ENCODE data around the gene GALNT10.
"Not testable (repeated sequence)": the region's sequence is repeated elsewhere in the genome, so short reads cannot be mapped to it uniquely, and the experiment has no call there.

The GALNT10 gene, protein sequence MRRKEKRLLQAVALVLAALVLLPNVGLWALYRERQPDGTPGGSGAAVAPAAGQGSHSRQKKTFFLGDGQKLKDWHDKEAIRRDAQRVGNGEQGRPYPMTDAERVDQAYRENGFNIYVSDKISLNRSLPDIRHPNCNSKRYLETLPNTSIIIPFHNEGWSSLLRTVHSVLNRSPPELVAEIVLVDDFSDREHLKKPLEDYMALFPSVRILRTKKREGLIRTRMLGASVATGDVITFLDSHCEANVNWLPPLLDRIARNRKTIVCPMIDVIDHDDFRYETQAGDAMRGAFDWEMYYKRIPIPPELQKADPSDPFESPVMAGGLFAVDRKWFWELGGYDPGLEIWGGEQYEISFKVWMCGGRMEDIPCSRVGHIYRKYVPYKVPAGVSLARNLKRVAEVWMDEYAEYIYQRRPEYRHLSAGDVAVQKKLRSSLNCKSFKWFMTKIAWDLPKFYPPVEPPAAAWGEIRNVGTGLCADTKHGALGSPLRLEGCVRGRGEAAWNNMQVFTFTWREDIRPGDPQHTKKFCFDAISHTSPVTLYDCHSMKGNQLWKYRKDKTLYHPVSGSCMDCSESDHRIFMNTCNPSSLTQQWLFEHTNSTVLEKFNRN

DNA sequence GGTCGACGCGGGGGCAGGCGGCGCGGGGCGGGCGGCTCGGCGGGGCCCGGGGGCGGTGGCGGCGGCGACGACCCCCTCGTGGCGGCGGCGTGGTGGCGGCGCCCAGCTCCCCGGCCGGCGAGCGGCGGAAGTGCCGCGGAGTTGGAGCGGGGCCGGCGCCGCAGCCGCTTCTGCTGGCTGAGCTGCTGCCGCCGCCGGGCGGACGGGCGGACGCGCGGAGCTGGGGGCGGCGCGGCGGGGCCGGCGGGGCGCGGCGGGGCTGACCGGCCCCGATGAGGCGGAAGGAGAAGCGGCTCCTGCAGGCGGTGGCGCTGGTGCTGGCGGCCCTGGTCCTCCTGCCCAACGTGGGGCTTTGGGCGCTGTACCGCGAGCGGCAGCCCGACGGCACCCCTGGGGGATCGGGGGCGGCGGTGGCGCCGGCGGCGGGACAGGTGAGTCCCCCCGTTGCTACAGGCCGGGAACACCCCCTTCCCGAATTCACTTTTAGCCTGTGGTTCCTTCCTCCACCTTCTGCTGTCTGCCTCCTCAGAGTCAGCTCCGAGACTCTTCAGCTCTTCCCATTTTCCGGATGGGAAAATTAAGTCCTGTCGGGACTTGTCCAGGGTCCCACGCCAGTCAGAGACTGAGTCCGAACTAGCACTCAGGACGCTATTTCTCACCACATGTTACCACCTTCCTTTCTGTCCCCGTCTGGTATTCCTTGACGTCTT lies at the start of gene GALNT10:
Gene GALNT10 (plus strand): TSS at position 139 of the 710 bp plus-strand sequence. CDS start 134 bp downstream, at position 273.
- H3K27me3 ChIP-seq (ENCODE audit: control insufficient read depth, insufficient read depth, low read length): peaks cover 47% of the 10 kb centered on the region
- peak within 1 kb of the TSS; percentile 80 for H3K9ac ChIP-seq (ENCODE audit: low read length)
- H3K4me3 ChIP-seq (ENCODE audit: low read depth, low read length): peak within 1 kb of the TSS; percentile 77
- peaks cover 50% of the 10 kb centered on the region for H3K4me1 ChIP-seq (ENCODE audit: control insufficient read depth, insufficient read depth, low read length)
- H3K36me3 ChIP-seq (ENCODE audit: control insufficient read depth, insufficient read depth, low read length): no peaks in the 10 kb centered on the region
- no peaks in the 10 kb centered on the region for H3K9me3 ChIP-seq (ENCODE audit: control insufficient read depth, insufficient read depth, low read depth, low read length)
- H3K27ac ChIP-seq (ENCODE audit: low read depth, low read length): no peak within 1 kb of the TSS

- no peaks in the 10 kb centered on the region for H3K9me3 ChIP-seq (ENCODE audit: control insufficient read depth, insufficient read depth, low read depth, low read length)
- H3K36me3 ChIP-seq (ENCODE audit: control insufficient read depth, insufficient read depth, low read length): no peaks in the 10 kb centered on the region
- no peak overlapping the region for H3K27ac ChIP-seq (ENCODE audit: low read depth, low read length)
- H3K27me3 ChIP-seq (ENCODE audit: control insufficient read depth, insufficient read depth, low read length): no peaks in the 10 kb centered on the region
- no peak overlapping the region for H3K4me3 ChIP-seq (ENCODE audit: low read depth, low read length)
- peaks cover 8% of the 10 kb centered on the region; the same call in 1 of the 2 replicates for H3K4me1 ChIP-seq (ENCODE audit: control insufficient read depth, insufficient read depth, low read length)
- no peak overlapping the region for H3K9ac ChIP-seq (ENCODE audit: low read length)
These were observed 48.8 kb upstream of the GALNT10 start for GRCh38 chr5:154141745-154142221.

DNA sequence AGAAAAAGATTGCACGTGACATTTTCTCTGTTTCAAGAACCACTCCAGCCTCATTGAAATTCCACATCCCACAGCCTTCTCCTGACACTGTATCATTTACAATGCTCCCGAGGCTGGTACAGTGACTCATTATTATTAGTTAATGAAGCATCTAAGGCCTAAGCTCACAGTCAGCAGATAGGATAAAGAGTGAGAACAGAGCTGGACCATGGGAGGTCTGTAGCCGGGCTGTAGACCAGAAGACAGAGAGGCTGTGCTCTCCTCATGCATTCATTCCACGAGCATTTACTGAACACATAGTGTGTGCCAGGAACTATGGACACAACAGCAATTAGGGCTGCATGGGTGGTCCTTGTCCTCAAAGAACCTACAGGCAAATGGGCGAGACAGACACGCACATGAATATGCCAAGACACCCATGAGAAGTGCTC lies 47.3 kb upstream of the GALNT10 start:
- Histone ChIP-seq H3K9ac (ENCODE audit: low read length) (no peak overlapping the region), H3K4me3 (ENCODE audit: low read depth, low read length) (no peak overlapping the region), H3K4me1 (ENCODE audit: control insufficient read depth, insufficient read depth, low read length) (peaks cover 8% of the 10 kb centered on the region; the same call in 1 of the 2 replicates), H3K36me3 (ENCODE audit: control insufficient read depth, insufficient read depth, low read length) (no peaks in the 10 kb centered on the region), H3K27me3 (ENCODE audit: control insufficient read depth, insufficient read depth, low read length) (no peaks in the 10 kb centered on the region), H3K27ac (ENCODE audit: low read depth, low read length) (no peak overlapping the region), H3K9me3 (ENCODE audit: control insufficient read depth, insufficient read depth, low read depth, low read length) (no peaks in the 10 kb centered on the region)

DNA sequence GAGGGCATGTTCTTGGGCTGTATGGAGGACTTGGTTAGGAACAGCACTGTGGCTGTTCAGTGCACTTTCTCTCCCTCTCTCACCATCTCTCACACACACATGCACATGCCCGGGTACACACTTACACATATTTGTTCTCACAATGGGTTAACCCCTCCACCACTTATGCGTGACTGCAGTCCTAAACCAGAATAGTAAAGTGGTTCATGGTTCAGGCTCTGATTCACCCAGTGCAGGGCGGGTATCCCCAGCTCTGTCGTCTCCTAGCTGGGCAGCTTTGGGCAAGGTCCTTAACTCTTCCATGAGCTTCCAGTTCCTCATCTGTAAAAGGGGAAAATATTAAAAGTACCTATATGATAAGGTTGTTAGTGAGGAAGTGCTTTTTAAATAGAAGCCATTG lies 45.3 kb upstream of the GALNT10 start:
- Histone ChIP-seq H3K4me3 (ENCODE audit: low read depth, low read length) (no peak overlapping the region), H3K36me3 (ENCODE audit: control insufficient read depth, insufficient read depth, low read length) (no peaks in the 10 kb centered on the region), H3K9me3 (ENCODE audit: control insufficient read depth, insufficient read depth, low read depth, low read length) (no peaks in the 10 kb centered on the region), H3K27me3 (ENCODE audit: control insufficient read depth, insufficient read depth, low read length) (no peaks in the 10 kb centered on the region), H3K4me1 (ENCODE audit: control insufficient read depth, insufficient read depth, low read length) (no peaks in the 10 kb centered on the region; the same call in 1 of the 2 replicates), H3K9ac (ENCODE audit: low read length) (no peak overlapping the region), H3K27ac (ENCODE audit: low read depth, low read length) (no peak overlapping the region)

GRCh38 chr5:154146409-154146808 lies 44.1 kb upstream of the GALNT10 start:
- Histone ChIP-seq H3K36me3 (ENCODE audit: control insufficient read depth, insufficient read depth, low read length) (no peaks in the 10 kb centered on the region), H3K9ac (ENCODE audit: low read length) (no peak overlapping the region), H3K27me3 (ENCODE audit: control insufficient read depth, insufficient read depth, low read length) (no peaks in the 10 kb centered on the region), H3K27ac (ENCODE audit: low read depth, low read length) (no peak overlapping the region), H3K9me3 (ENCODE audit: control insufficient read depth, insufficient read depth, low read depth, low read length) (no peaks in the 10 kb centered on the region), H3K4me3 (ENCODE audit: low read depth, low read length) (no peak overlapping the region), H3K4me1 (ENCODE audit: control insufficient read depth, insufficient read depth, low read length) (no peaks in the 10 kb centered on the region; the same call in 1 of the 2 replicates)

- H3K4me1 ChIP-seq (ENCODE audit: control insufficient read depth, insufficient read depth, low read length): no peaks in the 10 kb centered on the region
- no peak overlapping the region for H3K27ac ChIP-seq (ENCODE audit: low read depth, low read length)
- no peak overlapping the region for H3K9ac ChIP-seq (ENCODE audit: low read length)
- no peaks in the 10 kb centered on the region for H3K36me3 ChIP-seq (ENCODE audit: control insufficient read depth, insufficient read depth, low read length)
- H3K9me3 ChIP-seq (ENCODE audit: control insufficient read depth, insufficient read depth, low read depth, low read length): no peaks in the 10 kb centered on the region
- no peaks in the 10 kb centered on the region for H3K27me3 ChIP-seq (ENCODE audit: control insufficient read depth, insufficient read depth, low read length)
- no peak overlapping the region for H3K4me3 ChIP-seq (ENCODE audit: low read depth, low read length)
These were observed 42.9 kb upstream of the GALNT10 start for GRCh38 chr5:154147666-154148065.

DNA sequence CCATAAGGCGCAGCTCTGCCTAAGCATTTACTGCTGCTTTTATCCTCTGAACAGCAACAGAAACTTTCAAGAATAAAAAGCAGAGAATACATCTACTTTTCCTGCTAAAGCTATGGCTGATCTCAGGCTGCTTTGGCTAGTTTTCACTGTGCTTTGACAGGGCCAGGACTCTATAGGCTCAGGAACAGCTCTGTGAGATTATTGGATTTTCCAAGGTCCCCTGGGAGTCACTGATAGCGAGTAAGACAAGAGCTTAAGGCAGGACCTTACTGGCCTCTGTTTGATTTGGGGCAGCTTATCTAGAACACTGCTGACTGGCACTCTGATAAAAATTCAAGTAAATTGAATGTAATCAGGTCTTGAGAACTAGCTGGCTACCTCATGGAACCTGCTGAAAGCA lies 40.1 kb upstream of the GALNT10 start:
- not testable (repeated sequence) for H3K4me3 ChIP-seq (ENCODE audit: low read depth, low read length); H3K36me3 ChIP-seq (ENCODE audit: control insufficient read depth, insufficient read depth, low read length); H3K9ac ChIP-seq (ENCODE audit: low read length); H3K27ac ChIP-seq (ENCODE audit: low read depth, low read length); H3K27me3 ChIP-seq (ENCODE audit: control insufficient read depth, insufficient read depth, low read length); H3K9me3 ChIP-seq (ENCODE audit: control insufficient read depth, insufficient read depth, low read depth, low read length); H3K4me1 ChIP-seq (ENCODE audit: control insufficient read depth, insufficient read depth, low read length)

GRCh38 chr5:154157483-154158378 lies 32.8 kb upstream of the GALNT10 start:
- no peaks in the 10 kb centered on the region for H3K36me3 ChIP-seq (ENCODE audit: control insufficient read depth, insufficient read depth, low read length)
- no peaks in the 10 kb centered on the region for H3K27me3 ChIP-seq (ENCODE audit: control insufficient read depth, insufficient read depth, low read length)
- H3K4me1 ChIP-seq (ENCODE audit: control insufficient read depth, insufficient read depth, low read length): no peaks in the 10 kb centered on the region
- H3K27ac ChIP-seq (ENCODE audit: low read depth, low read length): no peak overlapping the region
- H3K9ac ChIP-seq (ENCODE audit: low read length): no peak overlapping the region
- no peaks in the 10 kb centered on the region for H3K9me3 ChIP-seq (ENCODE audit: control insufficient read depth, insufficient read depth, low read depth, low read length)
- H3K4me3 ChIP-seq (ENCODE audit: low read depth, low read length): no peak overlapping the region

- H3K27me3 ChIP-seq (ENCODE audit: control insufficient read depth, insufficient read depth, low read length): no peaks in the 10 kb centered on the region
These were observed 32.2 kb upstream of the GALNT10 start for GRCh38 chr5:154158379-154158737.

DNA sequence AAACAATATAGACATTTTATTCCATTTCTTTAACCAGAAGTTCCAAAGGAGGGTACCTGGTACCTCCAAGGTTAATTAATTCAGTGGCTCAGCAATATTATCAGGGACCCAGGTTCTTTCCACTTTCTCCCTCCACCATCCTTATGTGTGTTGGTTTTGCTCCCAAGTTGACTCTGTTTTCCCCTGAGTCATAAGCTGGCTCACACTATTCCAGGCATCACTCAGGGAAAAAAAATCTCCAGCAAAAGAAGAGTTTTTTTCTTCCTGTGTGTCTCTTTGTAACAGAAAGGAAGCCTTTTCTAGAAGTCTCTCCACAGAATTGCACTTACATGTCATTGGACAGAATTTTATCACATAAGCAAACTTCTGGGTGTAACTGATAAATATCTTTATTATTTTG lies 31.2 kb upstream of the GALNT10 start:
- no peak overlapping the region for H3K4me3 ChIP-seq (ENCODE audit: low read depth, low read length)
- no peak overlapping the region for H3K27ac ChIP-seq (ENCODE audit: low read depth, low read length)
- H3K4me1 ChIP-seq (ENCODE audit: control insufficient read depth, insufficient read depth, low read length): peaks cover 6% of the 10 kb centered on the region
- H3K27me3 ChIP-seq (ENCODE audit: control insufficient read depth, insufficient read depth, low read length): no peaks in the 10 kb centered on the region
- no peaks in the 10 kb centered on the region for H3K9me3 ChIP-seq (ENCODE audit: control insufficient read depth, insufficient read depth, low read depth, low read length)
- H3K9ac ChIP-seq (ENCODE audit: low read length): no peak overlapping the region
- no peaks in the 10 kb centered on the region for H3K36me3 ChIP-seq (ENCODE audit: control insufficient read depth, insufficient read depth, low read length)

More at GRCh38 chr5:154158379-154158737, 32.2 kb upstream of the GALNT10 start:
- Histone ChIP-seq H3K27ac (ENCODE audit: low read depth, low read length) (no peak overlapping the region), H3K4me3 (ENCODE audit: low read depth, low read length) (no peak overlapping the region), H3K36me3 (ENCODE audit: control insufficient read depth, insufficient read depth, low read length) (no peaks in the 10 kb centered on the region), H3K9ac (ENCODE audit: low read length) (no peak overlapping the region), H3K4me1 (ENCODE audit: control insufficient read depth, insufficient read depth, low read length) (0 out of 2 replicates have a peak, but pooled peaks cover under 1% of the 10 kb centered on the region), H3K9me3 (ENCODE audit: control insufficient read depth, insufficient read depth, low read depth, low read length) (no peaks in the 10 kb centered on the region)
